GM23338 (cell line): ENCODE measurements around the gene TXNL4A. TPM values are rescaled to one million over a fixed set of nuclear protein-coding genes. Genes with fewer than 3 reads are reported as not detected.

ENCODE experiments used
- ATAC-seq: fragments of 200-7000 bp; cut with Tn5 transposase; 3 replicates; pipeline ENCODE4 v1.9.1; 2020
- DNase-seq: peaks from one replicate; pipeline ENCODE4 v3.0.0-alpha.2; 2015; ENCODE audit warnings: low spot score
- H2AFZ ChIP-seq: fragments of 200-600 bp; sonication (generic); 2 replicates; pipeline ENCODE4 v1.8.0; 2016; ENCODE audit warnings: antibody characterized with exemption, mild to moderate bottlenecking, moderate library complexity
- H3F3A ChIP-seq: fragments of 200-600 bp; sonication (generic); replicated peaks from 2 replicates; pipeline ENCODE4 v1.8.0; 2017; ENCODE audit warnings: antibody characterized with exemption, mixed run types, low read depth
- H3K27ac ChIP-seq: fragments of 200-600 bp; sonication (generic); 2 replicates; pipeline ENCODE4 v1.6.1; 2016; ENCODE audit warnings: low read depth
- H3K27me3 ChIP-seq: fragments of 200-600 bp; sonication (generic); 2 replicates; pipeline ENCODE4 v1.8.0; 2016; ENCODE audit warnings: mild to moderate bottlenecking, mixed run types, moderate library complexity; ENCODE audit not compliant: insufficient read depth
- H3K36me3 ChIP-seq: fragments of 200-600 bp; sonication (generic); 2 replicates; pipeline ENCODE4 v1.8.0; 2016; ENCODE audit warnings: mild to moderate bottlenecking; ENCODE audit not compliant: insufficient read depth
- H3K4me1 ChIP-seq: fragments of 200-600 bp; sonication (generic); 2 replicates; pipeline ENCODE4 v1.8.0; 2016; ENCODE audit warnings: mild to moderate bottlenecking, moderate library complexity; ENCODE audit not compliant: insufficient read depth
- H3K4me2 ChIP-seq: fragments of 200-600 bp; sonication (generic); 2 replicates; pipeline ENCODE4 v1.7.1; 2017; ENCODE audit warnings: mixed run types
- H3K4me3 ChIP-seq: fragments of 200-600 bp; sonication (generic); 2 replicates; pipeline ENCODE4 v1.6.1; 2016; ENCODE audit warnings: mixed run types
- H3K79me2 ChIP-seq: fragments of 200-600 bp; sonication (generic); replicated peaks from 2 replicates; pipeline ENCODE4 v1.8.0; 2017; ENCODE audit warnings: mild to moderate bottlenecking; ENCODE audit not compliant: insufficient read depth
- H3K9me2 ChIP-seq: fragments of 200-600 bp; sonication (generic); 2 replicates; pipeline ENCODE4 v1.8.0; 2017; ENCODE audit not compliant: insufficient read depth
- H4K20me1 ChIP-seq: fragments of 200-600 bp; sonication (generic); replicated peaks from 2 replicates; pipeline ENCODE4 v1.8.0; 2017; ENCODE audit warnings: mild to moderate bottlenecking; ENCODE audit not compliant: insufficient read depth
- H3K27ac Mint-ChIP-seq: 2 replicates; pipeline ENCODE4 v1.8.0; 2020; ENCODE audit warnings: inconsistent platforms, mild to moderate bottlenecking, moderate library complexity, mixed read lengths
- H3K27me3 Mint-ChIP-seq: 3 replicates; pipeline ENCODE4 v1.8.0; 2022; ENCODE audit warnings: low read depth, mild to moderate bottlenecking, moderate library complexity, mixed read lengths, inconsistent platforms; ENCODE audit not compliant: insufficient read depth, poor library complexity
- H3K36me3 Mint-ChIP-seq: 3 replicates; pipeline ENCODE4 v1.8.0; 2021; ENCODE audit warnings: low read depth, mild to moderate bottlenecking, inconsistent platforms, moderate library complexity, mixed read lengths
- H3K4me1 Mint-ChIP-seq: 3 replicates; pipeline ENCODE4 v1.8.0; 2020; ENCODE audit warnings: mild to moderate bottlenecking, inconsistent platforms, mixed read lengths
- H3K4me3 Mint-ChIP-seq: 3 replicates; pipeline ENCODE4 v1.8.0; 2021; ENCODE audit warnings: moderate library complexity, mild to moderate bottlenecking, inconsistent platforms, mixed read lengths
- H3K9me3 Mint-ChIP-seq: 3 replicates; pipeline ENCODE4 v1.8.0; 2020; ENCODE audit warnings: moderate library complexity, mild to moderate bottlenecking, inconsistent platforms, mixed read lengths
- CREB1 ChIP-seq: fragments of 250-450 bp; sonication (Bioruptor Pico); IDR thresholded peaks from 2 replicates; pipeline ENCODE4 v1.5.0; 2020; ENCODE audit warnings: low read depth, mild to moderate bottlenecking, moderate library complexity
- CTCF ChIP-seq, 2 experiments: fragments of 200-600 bp in 1 of 2; sonication (generic) in 1 of 2; conservative IDR thresholded peaks; 2 replicates each; pipeline versions ENCODE4 v1.5.1 to v1.6.1; 2016 to 2017; ENCODE audit warnings: antibody characterized with exemption in 2 of 2, low read depth in 2 of 2, mild to moderate bottlenecking in 2 of 2, moderate library complexity in 1 of 2
- EZH2phosphoT487 ChIP-seq: fragments of 200-600 bp; sonication (generic); IDR thresholded peaks from one replicate; pipeline ENCODE4 v1.8.1; 2018; ENCODE audit warnings: antibody characterized with exemption; ENCODE audit not compliant: unreplicated experiment
- JUNB ChIP-seq: IDR thresholded peaks from one replicate; pipeline ENCODE4 v1.6.1; 2016; ENCODE audit warnings: antibody characterized with exemption; ENCODE audit not compliant: unreplicated experiment
- POLR2AphosphoS5 ChIP-seq: IDR thresholded peaks from 2 replicates; pipeline ENCODE4 v1.6.1; 2016; ENCODE audit warnings: antibody characterized with exemption, low read depth
- REST ChIP-seq: IDR thresholded peaks from one replicate; pipeline ENCODE4 v1.6.1; 2018; ENCODE audit warnings: antibody characterized with exemption; ENCODE audit not compliant: unreplicated experiment
- STAT1 ChIP-seq: IDR thresholded peaks from one replicate; pipeline ENCODE4 v1.6.1; 2016; ENCODE audit warnings: antibody characterized with exemption; ENCODE audit not compliant: unreplicated experiment
- ZNF331 ChIP-seq: fragments of 250-450 bp; sonication (Bioruptor Pico); IDR thresholded peaks from 2 replicates; pipeline ENCODE4 v1.5.0; 2020; ENCODE audit warnings: low read depth, mild to moderate bottlenecking, moderate library complexity
- ZNF462 ChIP-seq: fragments of 250-450 bp; sonication (Bioruptor Pico); IDR thresholded peaks from 2 replicates; pipeline ENCODE4 v1.5.0; 2020; ENCODE audit warnings: mild to moderate bottlenecking, moderate library complexity
- polyA plus RNA-seq: library from polyadenylated mRNA; unstranded; fragments of >200 nt; fragmentation: Nextera tagmentation; extraction: Ambion mirVana; gene quantifications from 2 replicates; pipeline ENCODE4 v1.2.1, GENCODE V29; 2016
- total RNA-seq: library from RNA; depleted of rRNA; stranded (reverse); fragments of >200 nt; shearing (Covaris generic); gene quantifications from 2 replicates; pipeline ENCODE4 v1.2.3, GENCODE V29; 2014

The TXNL4A gene
- total and polyA plus RNA-seq, 2 experiments from 2014 or later: 51.0 to 271 TPM

GRCh38 chr18:79944746-79945117, 43.6 kb downstream of the TXNL4A start:
- no peaks in the 10 kb centered on the region for H3K79me2 ChIP-seq
- no peak overlapping the region for H2AFZ ChIP-seq
- TF ChIP-seq ZNF331 (CRISPR knock-in tag): no peak
- TF ChIP-seq CTCF (conservative IDR thresholded peaks at IDR 0.05; ENCODE audit: low read depth in 2 of 2): no peak
- TF ChIP-seq CREB1 (CRISPR knock-in tag): no peak
- no peak for TF ChIP-seq EZH2phosphoT487
- no peak overlapping the region for H3K4me3 Mint-ChIP-seq
- H3K27me3 ChIP-seq: peaks cover 7% of the 10 kb centered on the region
- H3F3A ChIP-seq: no peaks in the 10 kb centered on the region
- no peaks in the 10 kb centered on the region; the same call in 2 of the 3 replicates for H3K9me3 Mint-ChIP-seq
- H3K9me2 ChIP-seq: no peaks in the 10 kb centered on the region
- H3K4me1 ChIP-seq: no peaks in the 10 kb centered on the region
- no peaks in the 10 kb centered on the region; the same call in 1 of the 3 replicates for H3K36me3 Mint-ChIP-seq
- H3K4me1 Mint-ChIP-seq: peaks cover 17% of the 10 kb centered on the region
- H3K27me3 Mint-ChIP-seq: peaks cover 11% of the 10 kb centered on the region
- H3K4me3 ChIP-seq: no peak overlapping the region
- no peak overlapping the region for H3K27ac Mint-ChIP-seq
- H3K4me2 ChIP-seq: no peak overlapping the region
- peaks cover 4% of the 10 kb centered on the region; the same call in 1 of the 2 replicates for H4K20me1 ChIP-seq
- DNase-seq: no peak
- no peak for ATAC-seq
- H3K36me3 ChIP-seq: no peaks in the 10 kb centered on the region
- H3K27ac ChIP-seq: no peak overlapping the region

GRCh38 chr18:79944126-79944731, 44.1 kb downstream of the TXNL4A start:
- Histone ChIP-seq H3K4me3 (no peak overlapping the region), H3K27me3 (peaks cover 2% of the 10 kb centered on the region), H3K4me2 (no peak overlapping the region), H3K27ac (no peak overlapping the region), H3K4me1 (no peaks in the 10 kb centered on the region), H2AFZ (no peak overlapping the region), H3K36me3 (no peaks in the 10 kb centered on the region), H3K79me2 (no peaks in the 10 kb centered on the region), H3K9me2 (no peaks in the 10 kb centered on the region), H3F3A (no peaks in the 10 kb centered on the region), H4K20me1 (peaks cover 1% of the 10 kb centered on the region; the same call in 1 of the 2 replicates)
- DNase-seq: peak; percentile 31
- H3K27me3 Mint-ChIP-seq: peaks cover 8% of the 10 kb centered on the region
- no peak overlapping the region for H3K4me3 Mint-ChIP-seq
- no peaks in the 10 kb centered on the region for H3K9me3 Mint-ChIP-seq
- H3K4me1 Mint-ChIP-seq: peaks cover 17% of the 10 kb centered on the region
- ATAC-seq: peak; percentile 46
- no peak overlapping the region for H3K27ac Mint-ChIP-seq
- no peaks in the 10 kb centered on the region; the same call in 1 of the 3 replicates for H3K36me3 Mint-ChIP-seq
- TF ChIP-seq POLR2AphosphoS5 (no peak), ZNF331 (CRISPR knock-in tag) (no peak), STAT1 (no peak), JUNB (no peak), EZH2phosphoT487 (no peak), ZNF462 (CRISPR knock-in tag) (no peak), REST (no peak)
